ENCODE results near the gene COPS9.

Gene COPS9

DNA sequence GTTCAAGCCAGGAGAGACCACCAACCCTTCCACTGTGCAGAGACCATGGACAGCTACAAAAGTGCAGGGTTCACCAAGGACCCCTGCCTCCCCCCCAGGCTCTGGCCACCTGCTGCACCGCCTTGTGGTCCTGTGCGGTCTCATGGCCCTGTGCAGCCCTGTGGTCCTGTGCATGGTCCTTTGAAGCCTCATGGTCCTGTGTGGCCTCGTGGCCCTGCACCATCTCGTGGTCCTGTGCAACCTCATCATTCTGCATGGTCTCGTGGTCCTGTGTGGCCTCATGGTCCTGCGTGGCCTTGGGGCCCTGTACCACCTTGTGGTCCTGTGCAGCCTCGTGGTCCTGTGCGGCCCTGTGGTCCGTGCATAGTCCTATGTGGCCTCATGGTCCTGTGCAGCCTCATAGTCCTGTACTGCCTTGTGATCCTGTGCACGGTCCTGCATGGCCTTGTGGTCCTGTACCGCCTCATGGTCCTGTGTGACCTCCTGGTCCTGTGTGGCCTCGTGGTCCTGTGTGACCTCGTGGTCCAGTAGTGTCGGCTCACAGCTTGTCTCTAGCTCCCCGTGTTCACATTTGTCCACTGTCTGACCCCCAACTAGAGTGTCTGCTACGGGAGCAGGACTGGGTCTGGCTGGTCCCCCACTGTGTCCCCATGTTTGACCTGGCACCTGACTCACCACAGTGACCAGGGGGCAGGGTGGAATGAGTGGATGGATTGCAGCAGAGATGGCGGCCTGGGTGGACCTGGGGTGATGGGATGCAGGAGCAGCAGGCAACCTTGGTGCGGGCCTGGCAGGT is 24.4 kb upstream of the COPS9 start:
- Mint-ChIP-seq H3K4me1 (no peaks in the 10 kb centered on the region), H3K4me3 (no peak overlapping the region), H3K27me3 (no peaks in the 10 kb centered on the region), H3K9me3 (no peaks in the 10 kb centered on the region), H3K27ac (no peak overlapping the region)
- DNase-seq = no peak
- no peak for ATAC-seq

GRCh38 chr2:240159251-240159839 is 23.2 kb upstream of the COPS9 start:
- DNase-seq (no peak), ATAC-seq (no peak)
- no peak overlapping the region for H3K27ac Mint-ChIP-seq
- H3K9me3 Mint-ChIP-seq = no peaks in the 10 kb centered on the region
- no peaks in the 10 kb centered on the region for H3K4me1 Mint-ChIP-seq
- H3K4me3 Mint-ChIP-seq = no peak overlapping the region
- no peaks in the 10 kb centered on the region for H3K27me3 Mint-ChIP-seq

DNA sequence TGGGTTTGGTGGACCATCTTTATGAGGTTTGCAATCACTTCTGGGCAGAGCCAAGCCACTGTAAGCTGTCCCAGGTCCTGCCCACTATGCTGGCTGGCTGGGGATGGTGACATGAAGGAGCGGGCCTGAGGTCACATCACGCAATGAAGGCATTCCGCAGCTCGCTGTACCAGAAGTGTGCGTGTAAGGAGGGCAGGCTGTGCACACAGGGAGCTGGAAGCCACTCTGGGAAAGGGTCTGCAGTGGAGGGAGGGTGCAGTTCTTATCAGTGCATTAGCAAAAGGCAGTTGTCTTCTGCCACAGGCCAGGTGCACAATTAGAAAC is 21.0 kb upstream of the COPS9 start:
- ATAC-seq (no peak), DNase-seq (no peak)
- no peaks in the 10 kb centered on the region for H3K27me3 Mint-ChIP-seq
- H3K4me3 Mint-ChIP-seq = no peak overlapping the region
- no peaks in the 10 kb centered on the region for H3K9me3 Mint-ChIP-seq
- H3K27ac Mint-ChIP-seq = no peak overlapping the region
- no peaks in the 10 kb centered on the region for H3K4me1 Mint-ChIP-seq

GRCh38 chr2:240156435-240157146 is 20.5 kb upstream of the COPS9 start:
- no peaks in the 10 kb centered on the region for H3K27me3 Mint-ChIP-seq
- no peak for ATAC-seq

GRCh38 chr2:240155745-240156390 is 19.8 kb upstream of the COPS9 start:
- peak overlapping the region in 1 of 2 donors; percentile 5 for H3K27ac Mint-ChIP-seq
- H3K4me3 Mint-ChIP-seq = no peak overlapping the region

More at GRCh38 chr2:240156435-240157146, 20.5 kb upstream of the COPS9 start:
- no peaks in the 10 kb centered on the region for H3K9me3 Mint-ChIP-seq
- no peak overlapping the region for H3K27ac Mint-ChIP-seq
- no peak overlapping the region for H3K4me3 Mint-ChIP-seq
- DNase-seq = no peak
- no peaks in the 10 kb centered on the region for H3K4me1 Mint-ChIP-seq

DNA sequence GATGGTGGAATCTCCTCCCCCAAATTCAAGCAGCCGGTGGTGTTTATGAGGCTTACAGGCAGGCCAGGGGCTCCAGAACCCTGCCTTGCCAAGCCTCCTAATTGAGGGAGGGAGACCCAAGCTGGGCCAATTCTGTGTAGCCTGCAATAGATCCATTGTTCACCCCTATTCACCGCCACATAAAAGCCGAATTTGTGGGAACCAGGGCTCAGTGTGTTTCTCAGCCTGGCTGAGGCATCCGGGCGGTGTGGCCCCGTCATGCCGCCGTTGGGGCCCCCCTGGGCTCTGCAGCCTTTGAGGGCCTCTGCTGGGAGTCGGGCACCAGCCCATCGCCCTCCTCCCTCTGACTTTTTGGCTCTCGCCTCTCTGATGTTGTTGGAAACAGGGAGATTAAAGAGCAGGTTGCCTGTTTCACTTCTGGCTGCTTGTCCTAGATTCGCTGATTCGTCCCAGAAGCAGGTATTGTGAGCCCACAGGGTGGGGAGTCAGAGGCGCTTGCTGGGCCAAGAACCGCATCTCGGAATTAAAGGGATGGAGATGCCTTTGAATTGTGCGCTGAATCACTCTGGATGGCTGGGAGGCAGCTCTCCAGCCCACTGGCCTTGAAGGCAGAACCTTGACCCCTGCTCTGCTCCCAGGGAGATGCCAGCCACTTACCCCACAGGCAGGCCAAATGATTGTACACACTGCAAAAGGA is 19.1 kb upstream of the COPS9 start:
- Mint-ChIP-seq H3K27ac (no peak overlapping the region), H3K9me3 (no peaks in the 10 kb centered on the region)

More at GRCh38 chr2:240155745-240156390, 19.8 kb upstream of the COPS9 start:
- no peaks in the 10 kb centered on the region for H3K4me1 Mint-ChIP-seq
- no peak for DNase-seq
- H3K9me3 Mint-ChIP-seq = no peaks in the 10 kb centered on the region
- H3K27me3 Mint-ChIP-seq = no peaks in the 10 kb centered on the region
- no peak for ATAC-seq

DNA sequence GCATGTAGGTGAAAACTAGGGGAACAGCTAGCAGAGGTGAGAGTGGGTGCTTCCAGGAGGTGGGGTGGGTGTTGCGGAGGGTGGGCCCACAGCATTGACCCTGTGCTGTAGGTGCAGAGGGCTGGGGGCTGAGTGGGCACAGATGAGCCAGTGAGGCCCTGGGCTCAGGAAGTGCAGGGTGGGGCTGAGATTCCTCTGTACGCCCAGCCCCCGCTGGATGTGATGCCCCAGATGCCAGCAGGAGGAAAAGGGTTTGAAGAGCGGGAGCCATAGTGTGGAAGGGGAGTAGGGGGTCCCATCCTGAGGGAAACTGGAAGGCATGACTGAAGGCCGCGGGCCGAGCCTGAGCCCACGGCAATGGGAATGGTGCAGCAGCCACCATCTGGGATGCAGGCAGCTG is 18.5 kb upstream of the COPS9 start:
- ATAC-seq (no peak), DNase-seq (no peak)
- no peak overlapping the region for H3K4me3 Mint-ChIP-seq
- H3K4me1 Mint-ChIP-seq = no peaks in the 10 kb centered on the region
- no peak overlapping the region for H3K27ac Mint-ChIP-seq
- H3K9me3 Mint-ChIP-seq = no peaks in the 10 kb centered on the region
- peaks cover 8% of the 10 kb centered on the region for H3K27me3 Mint-ChIP-seq

More for the DNA sequence above, 19.1 kb upstream of the COPS9 start:
- Mint-ChIP-seq H3K4me1 (no peaks in the 10 kb centered on the region), H3K27me3 (peaks cover 2% of the 10 kb centered on the region), H3K4me3 (no peak overlapping the region)
- no peak for DNase-seq
- ATAC-seq = no peak

GRCh38 chr2:240153418-240153817 is 17.3 kb upstream of the COPS9 start:
- no peak overlapping the region for H3K4me3 Mint-ChIP-seq
- ATAC-seq (no peak), DNase-seq (no peak)
- no peak overlapping the region for H3K27ac Mint-ChIP-seq
- H3K9me3 Mint-ChIP-seq = no peaks in the 10 kb centered on the region
- H3K4me1 Mint-ChIP-seq = no peaks in the 10 kb centered on the region
- peaks cover 17% of the 10 kb centered on the region for H3K27me3 Mint-ChIP-seq

- no peak overlapping the region for H3K27ac Mint-ChIP-seq
- no peaks in the 10 kb centered on the region for H3K4me1 Mint-ChIP-seq
- ATAC-seq = no peak
- H3K27me3 Mint-ChIP-seq = peaks cover 22% of the 10 kb centered on the region
- no peak overlapping the region for H3K4me3 Mint-ChIP-seq
- H3K9me3 Mint-ChIP-seq = peaks cover 11 to 15% of the 10 kb centered on the region in 2 donors
- DNase-seq = no peak
Measured at GRCh38 chr2:240151477-240152031, 15.4 kb upstream of the COPS9 start.

DNA sequence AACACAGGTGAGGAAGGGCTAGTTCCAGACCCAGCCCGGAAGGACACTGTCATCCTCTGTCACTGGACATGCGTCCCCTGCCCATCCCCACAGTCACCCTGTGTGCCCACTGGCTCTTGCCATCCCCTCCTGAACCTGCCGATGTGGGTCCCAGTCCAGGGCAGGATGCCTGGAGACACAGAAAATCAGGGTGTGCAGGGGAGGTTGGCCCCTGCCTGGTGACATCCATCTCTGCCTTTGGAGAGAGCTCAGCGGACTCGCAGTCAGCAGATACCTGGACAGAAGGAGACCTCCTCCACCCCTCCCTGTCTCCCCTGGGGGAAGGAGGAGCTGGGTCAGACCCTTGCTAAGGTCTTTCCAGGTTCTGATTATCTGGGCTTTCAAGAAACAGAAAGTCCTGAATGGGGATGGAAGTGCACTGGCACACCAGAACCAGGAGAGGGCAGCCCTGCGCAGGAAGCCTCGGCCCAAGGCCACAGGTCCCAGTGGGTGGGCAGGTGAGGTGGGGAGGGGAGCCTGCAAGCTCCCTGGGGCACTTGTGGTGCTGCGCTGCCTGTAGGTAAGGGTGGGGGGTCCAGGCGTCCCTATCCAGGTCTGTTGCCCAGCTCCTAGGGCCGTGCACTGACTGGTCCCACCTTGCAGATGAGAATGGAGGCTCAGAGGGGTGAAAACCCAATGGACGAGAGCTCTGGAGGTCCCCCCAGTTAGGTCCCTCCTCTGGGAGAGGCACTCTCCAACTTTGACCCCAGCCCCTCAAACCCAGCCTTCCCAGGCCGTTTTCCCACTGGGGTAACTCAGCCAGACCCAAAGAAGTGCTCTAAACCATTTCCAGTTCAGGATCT is 14.1 kb upstream of the COPS9 start:
- H3K4me3 Mint-ChIP-seq = no peak overlapping the region
- peaks cover 11 to 15% of the 10 kb centered on the region in 2 donors for H3K9me3 Mint-ChIP-seq
- H3K4me1 Mint-ChIP-seq = no peaks in the 10 kb centered on the region
- peaks cover 23% of the 10 kb centered on the region for H3K27me3 Mint-ChIP-seq
- ATAC-seq (peak; percentile 54), DNase-seq (peak; percentile 25 to 27)
- H3K27ac Mint-ChIP-seq = no peak overlapping the region

GRCh38 chr2:240147911-240148587 is 11.9 kb upstream of the COPS9 start:
- no peak overlapping the region for H3K27ac Mint-ChIP-seq
- DNase-seq (no peak), ATAC-seq (no peak)
- no peak overlapping the region for H3K4me3 Mint-ChIP-seq
- no peaks in the 10 kb centered on the region for H3K4me1 Mint-ChIP-seq
- H3K9me3 Mint-ChIP-seq = peaks cover 11 to 15% of the 10 kb centered on the region in 2 donors
- H3K27me3 Mint-ChIP-seq = peaks cover 36% of the 10 kb centered on the region

DNA sequence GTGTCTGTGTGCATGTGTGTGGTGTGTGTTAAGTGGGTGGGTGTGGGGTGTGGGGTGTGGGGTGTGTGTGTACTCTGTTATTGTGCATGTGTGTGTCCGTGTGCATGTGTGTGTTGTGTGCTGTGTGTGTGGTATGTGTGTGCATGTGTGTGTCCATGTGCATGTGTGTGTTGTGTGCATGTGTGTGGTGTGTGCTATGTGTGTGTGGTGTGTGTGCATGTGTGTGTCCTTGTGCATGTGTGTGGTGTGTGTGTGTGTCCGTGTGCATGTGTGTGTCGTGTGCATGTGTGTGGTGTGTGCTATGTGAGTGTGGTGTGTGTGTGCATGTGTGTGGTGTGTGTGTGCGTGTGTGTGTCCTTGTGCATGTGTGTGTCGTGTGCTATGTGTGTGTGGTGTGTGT is 11.3 kb upstream of the COPS9 start:
- Mint-ChIP-seq H3K9me3 (peaks cover 11 to 15% of the 10 kb centered on the region in 2 donors), H3K4me3 (no peak overlapping the region), H3K27ac (no peak overlapping the region), H3K4me1 (no peaks in the 10 kb centered on the region), H3K27me3 (peaks cover 36% of the 10 kb centered on the region)
- DNase-seq (no peak), ATAC-seq (no peak)

DNA sequence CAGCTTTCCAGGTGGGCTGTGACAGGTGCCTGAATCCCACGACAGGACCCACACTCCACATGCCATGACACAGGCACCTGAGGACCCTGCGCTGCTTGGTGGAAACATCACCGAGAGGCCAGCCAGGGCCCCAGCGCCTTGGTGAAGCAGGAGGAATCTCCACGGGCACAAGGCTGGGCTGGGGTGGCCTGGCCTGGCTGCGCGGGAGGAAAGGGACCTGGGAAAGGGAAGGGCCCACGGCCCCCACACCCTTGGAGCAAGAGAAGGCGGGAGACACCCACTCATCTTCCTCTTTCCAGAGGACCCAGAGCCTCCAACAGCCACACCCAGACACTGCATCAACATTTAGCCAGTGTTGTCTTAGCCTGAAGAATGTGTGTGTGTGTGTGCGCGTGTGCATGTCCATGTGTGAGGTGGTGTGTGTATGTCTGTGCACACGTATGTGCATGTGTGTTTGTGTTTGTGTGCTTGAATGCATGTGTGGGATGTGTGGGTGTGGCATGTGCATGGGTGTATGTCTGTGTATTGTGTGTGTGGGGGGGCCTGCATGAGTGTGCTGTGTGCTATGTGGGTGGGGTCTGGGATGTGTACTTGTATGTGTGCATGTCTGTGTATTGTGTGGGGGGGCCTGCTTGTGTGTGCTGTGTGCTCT is 10.6 kb upstream of the COPS9 start:
- Mint-ChIP-seq H3K4me1 (no peaks in the 10 kb centered on the region), H3K27ac (no peak overlapping the region), H3K4me3 (no peak overlapping the region), H3K9me3 (peaks cover 11 to 15% of the 10 kb centered on the region in 2 donors), H3K27me3 (peaks cover 36% of the 10 kb centered on the region)
- ATAC-seq (no peak), DNase-seq (no peak)
